Osteocyte (in vitro differentiated cells): ENCODE data around the gene POU2AF3. TPM values are rescaled to one million over a fixed set of nuclear protein-coding genes. Genes with fewer than 3 reads are reported as not detected.

ENCODE experiments used
- DNase-seq: peaks from one replicate; pipeline ENCODE4 v3.0.0; 2021; ENCODE audit warnings: mixed read lengths; ENCODE audit not compliant: unreplicated experiment; ENCODE audit errors: extremely low spot score
- H3K27ac Mint-ChIP-seq: one replicate; pipeline ENCODE4 v1.8.0; 2021; ENCODE audit warnings: mild to moderate bottlenecking, mixed read lengths; ENCODE audit not compliant: unreplicated experiment
- H3K27me3 Mint-ChIP-seq: one replicate; pipeline ENCODE4 v1.8.0; 2021; ENCODE audit warnings: mixed read lengths; ENCODE audit not compliant: unreplicated experiment
- H3K36me3 Mint-ChIP-seq: one replicate; pipeline ENCODE4 v1.8.0; 2021; ENCODE audit warnings: mixed read lengths; ENCODE audit not compliant: unreplicated experiment
- H3K4me1 Mint-ChIP-seq: one replicate; pipeline ENCODE4 v1.8.0; 2021; ENCODE audit warnings: mixed read lengths; ENCODE audit not compliant: unreplicated experiment
- H3K4me3 Mint-ChIP-seq: one replicate; pipeline ENCODE4 v1.8.0; 2021; ENCODE audit warnings: mild to moderate bottlenecking, moderate library complexity, mixed read lengths; ENCODE audit not compliant: unreplicated experiment
- H3K9me3 Mint-ChIP-seq: one replicate; pipeline ENCODE4 v1.8.0; 2021; ENCODE audit warnings: mixed read lengths; ENCODE audit not compliant: unreplicated experiment
- CTCF ChIP-seq: fragments of 200-600 bp; sonication (generic); IDR thresholded peaks from 2 replicates; pipeline ENCODE4 v1.5.0; 2021; ENCODE audit warnings: antibody characterized with exemption, mild to moderate bottlenecking, moderate library complexity
- total RNA-seq: library from RNA; stranded (reverse); gene quantifications from 2 replicates; pipeline ENCODE4 v1.2.1, GENCODE V29; 2021

Gene POU2AF3
- total RNA-seq, 1 donor from 2014 or later: not detected

DNA sequence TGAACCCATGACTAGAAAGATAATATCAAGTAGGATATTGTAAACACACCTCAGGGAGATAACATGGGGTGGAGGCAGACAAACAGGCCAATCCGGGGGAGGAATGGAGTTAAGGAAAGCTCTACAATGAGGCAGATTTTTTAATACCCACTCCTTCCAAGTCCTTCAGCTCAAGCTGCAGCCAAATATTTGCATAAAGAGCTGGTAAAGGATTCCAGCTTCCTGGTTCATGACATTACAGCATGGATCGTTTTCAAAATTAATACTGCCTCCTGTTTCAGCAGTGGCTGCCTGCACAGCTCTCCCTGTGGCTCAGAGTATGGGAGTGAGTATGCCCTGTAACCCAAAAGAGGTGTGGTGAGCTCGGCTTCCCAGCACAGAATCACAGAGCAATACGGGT, 5.1 kb downstream of the POU2AF3 start:
- Mint-ChIP-seq H3K9me3 (no peaks in the 10 kb centered on the region), H3K4me3 (no peak overlapping the region), H3K4me1 (peaks cover under 1% of the 10 kb centered on the region), H3K27me3 (peaks cover 76% of the 10 kb centered on the region), H3K36me3 (no peaks in the 10 kb centered on the region), H3K27ac (no peak overlapping the region)
- no peak for DNase-seq
- TF ChIP-seq CTCF: no peak

DNA sequence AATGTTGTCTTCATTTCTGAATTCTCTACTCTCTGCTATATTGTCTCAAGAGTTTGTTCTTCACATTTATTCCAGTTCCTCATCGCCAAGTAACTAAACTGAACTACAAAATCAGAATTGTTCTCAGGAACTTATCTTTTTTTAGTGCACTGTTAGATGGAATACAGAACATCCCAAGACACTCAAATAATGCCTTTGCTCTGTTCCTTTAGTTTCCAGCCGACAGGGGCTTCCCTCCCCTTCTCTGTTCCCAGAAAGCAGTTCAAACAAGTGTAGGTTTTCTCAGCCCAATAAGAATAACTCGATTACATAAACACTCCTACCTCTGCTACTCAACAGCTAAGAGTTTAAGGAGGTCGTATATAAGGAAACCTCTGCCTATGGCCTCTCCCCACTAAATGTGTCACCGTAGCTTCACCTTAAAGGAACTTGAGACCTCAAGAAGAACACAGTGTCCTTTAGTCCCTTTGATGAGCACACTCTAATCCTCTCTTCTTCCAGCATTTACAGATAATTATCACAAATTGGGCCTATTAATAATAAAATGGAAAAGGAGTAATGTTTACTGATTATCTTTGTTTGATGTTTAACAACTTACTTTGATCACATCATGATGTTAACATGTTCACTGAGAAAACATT, 6.9 kb downstream of the POU2AF3 start:
- H3K36me3 Mint-ChIP-seq: no peaks in the 10 kb centered on the region
- no peak overlapping the region for H3K27ac Mint-ChIP-seq
- H3K27me3 Mint-ChIP-seq: peaks cover 74% of the 10 kb centered on the region
- H3K9me3 Mint-ChIP-seq: no peaks in the 10 kb centered on the region
- no peak for DNase-seq
- H3K4me3 Mint-ChIP-seq: no peak overlapping the region
- no peaks in the 10 kb centered on the region for H3K4me1 Mint-ChIP-seq
- no peak for TF ChIP-seq CTCF

DNA sequence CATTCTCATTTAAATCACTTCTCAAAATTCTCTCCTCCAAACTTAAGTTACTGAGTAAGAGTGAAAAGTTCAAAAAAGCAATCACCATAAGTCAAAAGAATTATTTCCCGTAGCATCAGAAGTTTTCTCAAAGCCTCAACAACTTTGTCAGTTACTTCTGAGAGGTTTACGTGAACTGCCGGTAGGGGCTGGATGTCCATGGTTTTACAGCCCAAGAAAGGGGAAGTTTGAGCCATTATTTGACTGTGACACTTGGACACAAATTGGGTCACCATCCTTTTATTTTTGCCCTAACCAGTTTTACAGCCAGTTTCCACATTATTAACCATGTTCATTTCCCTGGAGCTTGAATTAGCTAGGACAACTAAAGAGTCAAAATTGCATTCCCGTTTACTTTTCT, 7.5 kb downstream of the POU2AF3 start:
- peaks cover 68% of the 10 kb centered on the region for H3K27me3 Mint-ChIP-seq
- H3K36me3 Mint-ChIP-seq: no peaks in the 10 kb centered on the region
- H3K9me3 Mint-ChIP-seq: no peaks in the 10 kb centered on the region
- H3K4me1 Mint-ChIP-seq: no peaks in the 10 kb centered on the region
- TF ChIP-seq CTCF: no peak
- H3K27ac Mint-ChIP-seq: no peak overlapping the region
- DNase-seq: no peak
- H3K4me3 Mint-ChIP-seq: no peak overlapping the region

DNA sequence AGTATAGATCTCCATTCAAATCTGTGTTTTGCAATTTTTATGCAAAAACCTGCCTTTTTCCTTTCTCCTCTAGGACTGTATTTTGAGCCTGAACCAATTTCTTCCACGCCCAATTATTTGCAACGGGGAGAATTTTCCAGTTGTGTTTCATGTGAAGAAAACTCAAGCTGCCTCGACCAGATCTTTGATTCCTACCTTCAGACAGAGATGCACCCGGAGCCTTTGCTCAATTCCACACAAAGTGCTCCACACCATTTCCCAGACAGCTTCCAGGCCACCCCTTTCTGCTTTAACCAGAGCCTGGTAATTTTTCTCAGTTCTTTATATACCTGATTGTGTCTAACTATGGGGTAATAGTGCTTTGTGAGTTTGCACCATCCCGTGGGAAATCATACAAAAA, 8.0 kb downstream of the POU2AF3 start:
- no peaks in the 10 kb centered on the region for H3K9me3 Mint-ChIP-seq
- DNase-seq: no peak
- no peak overlapping the region for H3K27ac Mint-ChIP-seq
- no peaks in the 10 kb centered on the region for H3K4me1 Mint-ChIP-seq
- H3K27me3 Mint-ChIP-seq: peaks cover 66% of the 10 kb centered on the region
- no peak overlapping the region for H3K4me3 Mint-ChIP-seq
- TF ChIP-seq CTCF: no peak
- no peaks in the 10 kb centered on the region for H3K36me3 Mint-ChIP-seq

DNA sequence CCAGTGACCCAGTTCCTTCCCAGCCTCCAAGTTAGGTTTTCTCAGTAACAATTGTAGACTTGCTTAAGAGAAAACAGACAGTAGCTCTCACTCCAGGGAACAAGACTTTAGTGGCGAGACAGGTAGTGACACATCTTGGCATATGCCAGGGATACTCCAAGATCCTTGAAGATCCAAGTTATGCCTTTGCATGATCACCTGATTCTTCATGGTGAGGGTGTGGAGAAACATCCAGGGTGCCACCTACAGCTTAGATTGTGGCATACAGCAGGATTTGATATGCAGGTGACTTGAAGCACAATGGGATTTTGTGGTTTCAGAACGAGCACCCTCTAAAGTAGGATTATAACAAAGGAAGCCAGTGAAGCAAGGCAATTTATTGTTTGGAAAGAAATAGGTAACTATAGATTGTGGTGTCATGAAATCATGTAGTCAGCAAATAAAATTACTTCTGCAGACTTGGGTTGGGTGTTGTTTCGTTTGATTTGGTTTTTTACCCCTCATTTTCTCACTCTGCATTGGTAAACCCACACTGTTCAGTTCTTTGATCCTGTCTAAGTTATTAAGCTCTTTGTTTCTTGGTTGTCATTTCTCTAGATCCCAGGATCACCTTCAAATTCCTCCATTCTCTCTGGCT, 9.2 kb downstream of the POU2AF3 start:
- Mint-ChIP-seq H3K27me3 (peaks cover 61% of the 10 kb centered on the region), H3K9me3 (no peaks in the 10 kb centered on the region), H3K27ac (no peak overlapping the region), H3K36me3 (no peaks in the 10 kb centered on the region), H3K4me3 (no peak overlapping the region), H3K4me1 (no peaks in the 10 kb centered on the region)
- TF ChIP-seq CTCF: no peak
- DNase-seq: no peak
